Astrocyte of the spinal cord (primary cell): ENCODE results near the gene GLI1.

Experiments
- DNase-seq: peaks from one replicate; pipeline ENCODE4 v3.0.0; 2011; ENCODE audit warnings: low read depth, low spot score
- H3K4me3 ChIP-seq: 2 replicates; pipeline ENCODE4 v1.5.1; 2011; ENCODE audit warnings: low read depth, mild to moderate bottlenecking, low read length, moderate library complexity
- CTCF ChIP-seq: IDR thresholded peaks from 2 replicates; pipeline ENCODE4 v1.5.1; 2012; ENCODE audit warnings: low read depth, mild to moderate bottlenecking, low read length, inconsistent platforms
- in situ Hi-C: cut with HindIII; loops from 2 replicates; pipeline ENCODE4 v1.10.0; 2017; ENCODE audit warnings: low sequenced_read_pairs

Gene GLI1

GRCh38 chr12:57470970-57471656 lies 11.5 kb downstream of the GLI1 start:
- no peak for DNase-seq
- in situ Hi-C loops, result no loop called here
- TF ChIP-seq CTCF, result no peak
- no peak overlapping the region for H3K4me3 ChIP-seq

DNA sequence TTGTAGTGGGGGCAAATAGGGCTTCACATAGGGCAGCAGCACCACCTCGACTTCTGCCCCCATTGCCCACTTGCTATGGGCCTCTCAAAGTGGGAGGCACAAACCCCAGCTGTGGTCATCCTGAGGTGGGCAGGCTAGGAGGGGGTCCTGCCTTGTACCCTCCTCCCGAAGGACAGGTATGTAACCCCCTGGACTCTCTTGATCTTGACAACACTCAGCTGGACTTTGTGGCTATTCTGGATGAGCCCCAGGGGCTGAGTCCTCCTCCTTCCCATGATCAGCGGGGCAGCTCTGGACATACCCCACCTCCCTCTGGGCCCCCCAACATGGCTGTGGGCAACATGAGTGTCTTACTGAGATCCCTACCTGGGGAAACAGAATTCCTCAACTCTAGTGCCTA lies 12.1 kb downstream of the GLI1 start:
- no peak for DNase-seq
- in situ Hi-C loops, result no loop called here
- H3K4me3 ChIP-seq, result no peak overlapping the region
- no peak for TF ChIP-seq CTCF

- no peak for TF ChIP-seq CTCF
- no peak overlapping the region for H3K4me3 ChIP-seq
- DNase-seq, result no peak
- in situ Hi-C loops, result no loop called here
Observed at GRCh38 chr12:57472391-57472790, 12.8 kb downstream of the GLI1 start.

- no peak overlapping the region for H3K4me3 ChIP-seq
- DNase-seq, result no peak
- in situ Hi-C loops, result no loop called here
- TF ChIP-seq CTCF, result no peak
Observed at GRCh38 chr12:57473392-57473791, 13.8 kb downstream of the GLI1 start.

GRCh38 chr12:57473886-57474285 lies 14.3 kb downstream of the GLI1 start:
- DNase-seq, result no peak
- TF ChIP-seq CTCF, result no peak
- in situ Hi-C loops, result no loop called here
- no peak overlapping the region for H3K4me3 ChIP-seq

GRCh38 chr12:57474430-57474829 lies 14.8 kb downstream of the GLI1 start:
- DNase-seq, result no peak
- no peak for TF ChIP-seq CTCF
- in situ Hi-C loops, result no loop called here
- no peak overlapping the region for H3K4me3 ChIP-seq
